Endothelial cell of umbilical vein (primary cell): Measurements from ENCODE around the gene MAGI1. TPM values are rescaled to one million over a fixed set of nuclear protein-coding genes. Genes with fewer than 3 reads are reported as not detected.

ENCODE experiments used
- BruUV-seq: library from RNA; stranded (reverse); fragments of 400-500 nt; replicated peaks from 2 replicates; lab custom pipeline; 2021; lab: Mats Ljungman, UMichigan
- CTCF ChIA-PET: fragments of 300-600, 350-600 bp; sonication (Branson Sonifier 250); formaldehyde crosslinking; loops from one replicate; lab custom pipeline; 2021; ENCODE audit warnings: antibody characterized with exemption, inconsistent platforms; lab: Charles Lee
- POLR2A ChIA-PET: fragments of 300-600, 350-600 bp; sonication (Branson Sonifier 250); formaldehyde crosslinking; loops from one replicate; lab custom pipeline; 2021; ENCODE audit warnings: antibody characterized with exemption, inconsistent platforms; lab: Charles Lee
- DNase-seq: peaks from one replicate; pipeline ENCODE4 v3.0.0-alpha.2; 2011; ENCODE audit warnings: low read depth, low spot score
- FAIRE-seq: peaks from 2 replicates; lab custom pipeline; 2011; peaks lifted over from hg19 to GRCh38; lab: Jason Lieb, UNC
- H2AFZ ChIP-seq: 2 replicates; pipeline ENCODE4 v1.6.0; 2012; ENCODE audit warnings: low read depth, low read length, control low read depth, inconsistent platforms
- H3K27ac ChIP-seq: 2 replicates; pipeline ENCODE4 v1.5.1; 2011; ENCODE audit warnings: low read depth, mild to moderate bottlenecking, control low read depth, low read length, moderate library complexity; ENCODE audit not compliant: insufficient read depth
- H3K27me3 ChIP-seq, 2 experiments: 2 replicates each; pipeline versions ENCODE4 v1.6.0 to v1.6.1; 2011; ENCODE audit warnings: low read length in 2 of 2, mixed read lengths in 1 of 2; ENCODE audit not compliant: control insufficient read depth in 2 of 2, insufficient read depth in 2 of 2
- H3K36me3 ChIP-seq, 2 experiments: 2 replicates in 1 of 2; 3 replicates in 1 of 2; pipeline ENCODE4 v1.5.1; 2011; ENCODE audit warnings: low read length in 2 of 2, mild to moderate bottlenecking in 1 of 2, moderate library complexity in 1 of 2; ENCODE audit not compliant: control insufficient read depth in 2 of 2, insufficient read depth in 2 of 2; ENCODE audit errors: extremely low read depth in 1 of 2
- H3K4me1 ChIP-seq: 3 replicates; pipeline ENCODE4 v1.5.1; 2011; ENCODE audit warnings: mild to moderate bottlenecking, low read length; ENCODE audit not compliant: control insufficient read depth, insufficient read depth; ENCODE audit errors: extremely low read depth
- H3K4me2 ChIP-seq: 2 replicates; pipeline ENCODE4 v1.6.1; 2011; ENCODE audit warnings: low read length, control low read depth, mixed read lengths; ENCODE audit not compliant: insufficient read depth
- H3K4me3 ChIP-seq, 3 experiments: fragments of 200-600 bp in 1 of 3; sonication (generic), shearing (Covaris generic) in 1 of 3; replicated peaks in 1 of 3; 2 replicates each; pipeline ENCODE4 v1.5.1; 2011 to 2016; ENCODE audit warnings: control low read depth in 3 of 3, low read length in 3 of 3, mild to moderate bottlenecking in 2 of 3, inconsistent platforms in 1 of 3, low read depth in 1 of 3, moderate library complexity in 1 of 3; ENCODE audit not compliant: insufficient read depth in 1 of 3
- H3K79me2 ChIP-seq: 2 replicates; pipeline ENCODE4 v1.6.0; 2012; ENCODE audit warnings: low read length, inconsistent platforms; ENCODE audit not compliant: control insufficient read depth, insufficient read depth
- H3K9ac ChIP-seq: replicated peaks from 2 replicates; pipeline ENCODE3; 2011; ENCODE audit warnings: low read length, control low read depth; ENCODE audit not compliant: insufficient read depth; ENCODE audit errors: extremely low read depth
- H3K9me1 ChIP-seq: replicated peaks from 3 replicates; pipeline ENCODE4 v1.6.0; 2011; ENCODE audit warnings: mild to moderate bottlenecking, low read length; ENCODE audit not compliant: control insufficient read depth, insufficient read depth; ENCODE audit errors: extremely low read depth
- H3K9me3 ChIP-seq: replicated peaks from 2 replicates; pipeline ENCODE4 v1.5.1; 2012; ENCODE audit warnings: low read length, inconsistent platforms; ENCODE audit not compliant: control insufficient read depth, insufficient read depth
- H4K20me1 ChIP-seq: replicated peaks from 2 replicates; pipeline ENCODE3; 2011; ENCODE audit warnings: mild to moderate bottlenecking, low read length; ENCODE audit not compliant: control insufficient read depth, insufficient read depth; ENCODE audit errors: extremely low read depth
- CTCF ChIP-seq, 2 donors: IDR thresholded peaks; 1 replicate in 1 of 2; 2 replicates in 1 of 2; pipeline ENCODE4 v1.5.1; 2011; ENCODE audit warnings: low read length in 2 of 2, mild to moderate bottlenecking in 2 of 2, moderate library complexity in 2 of 2, control low read depth in 1 of 2, inconsistent platforms in 1 of 2, low read depth in 1 of 2; ENCODE audit not compliant: insufficient read depth in 1 of 2; ENCODE audit errors: extremely low read depth in 1 of 2
- EZH2 ChIP-seq: IDR thresholded peaks from 2 replicates; pipeline ENCODE4 v1.6.1; 2012; ENCODE audit warnings: borderline replicate concordance, low read depth, mild to moderate bottlenecking, moderate library complexity, low read length, inconsistent platforms; ENCODE audit not compliant: severe bottlenecking
- FOS ChIP-seq: IDR thresholded peaks from 2 replicates; pipeline ENCODE4 v1.6.1; 2011; ENCODE audit warnings: mild to moderate bottlenecking, low read length, moderate library complexity, borderline replicate concordance; ENCODE audit not compliant: insufficient read depth
- GATA2 ChIP-seq: IDR thresholded peaks from 2 replicates; pipeline ENCODE4 v1.7.0; 2011; ENCODE audit warnings: low read depth, mild to moderate bottlenecking, moderate library complexity, mixed read lengths, low read length; ENCODE audit not compliant: insufficient read length, insufficient read depth
- JUN ChIP-seq: IDR thresholded peaks from 2 replicates; pipeline ENCODE4 v1.6.1; 2011; ENCODE audit warnings: borderline replicate concordance, low read depth; ENCODE audit not compliant: insufficient read length, insufficient read depth
- MAX ChIP-seq: IDR thresholded peaks from 2 replicates; pipeline ENCODE4 v1.6.1; 2011; ENCODE audit not compliant: insufficient read depth, insufficient read length
- MYC ChIP-seq: IDR thresholded peaks from one replicate; pipeline ENCODE4 v1.6.1; 2011; ENCODE audit warnings: mild to moderate bottlenecking, low read depth, low read length
- POLR2A ChIP-seq: IDR thresholded peaks from 2 replicates; pipeline ENCODE4 v1.6.1; 2012; ENCODE audit warnings: low read depth, mild to moderate bottlenecking, control low read depth, low read length
- POLR2AphosphoS5 ChIP-seq: IDR thresholded peaks from 2 replicates; pipeline ENCODE4 v1.6.1; 2012; ENCODE audit warnings: low read depth, mild to moderate bottlenecking, control low read depth, low read length, moderate library complexity; ENCODE audit not compliant: insufficient read depth
- dilution Hi-C: fragments of 300-500 bp; cut with MboI; formaldehyde crosslinking; loops from one replicate; pipeline ENCODE4 v1.15.0; 2019; ENCODE audit warnings: low sequenced_read_pairs; ENCODE audit not compliant: extremely low pct_ligation_motif_present
- intact Hi-C: fragments of 100-400 bp; cut with micrococcal nuclease; formaldehyde crosslinking; loops from one replicate; pipeline ENCODE4 v1.10.0; 2022
- polyA plus RNA-seq, 4 experiments: library from polyadenylated mRNA; depleted of rRNA in 3 of 4; stranded (reverse) in 3 of 4; unstranded in 1 of 4; fragments of >200 nt; gene quantifications; 2 replicates each; pipeline versions ENCODE4 v1.2.1 to v1.2.3, GENCODE V29; 2011 to 2012; ENCODE audit warnings: missing spikeins in 1 of 4
- total RNA-seq: library from RNA; stranded (reverse); gene quantifications from 2 replicates; pipeline ENCODE4 v1.2.3, GENCODE V29; 2021

MAGI1 gene
- total and polyA plus RNA-seq, 2 donors (not counting 3 experiments of a cell fraction or from before 2014, with no cell fraction given), result 10.1 to 47.9 TPM

- Histone ChIP-seq H3K4me3 (no peak overlapping the region), H3K4me1 (peaks cover 28% of the 10 kb centered on the region), H3K27me3 (no peaks in the 10 kb centered on the region), H3K9ac (no peak overlapping the region), H3K36me3 (no peaks in the 10 kb centered on the region), H3K27ac (no peak overlapping the region), H4K20me1 (no peaks in the 10 kb centered on the region), H3K79me2 (no peaks in the 10 kb centered on the region), H3K4me2 (peak overlapping the region; percentile 19), H2AFZ (no peak overlapping the region), H3K9me3 (no peaks in the 10 kb centered on the region), H3K9me1 (no peaks in the 10 kb centered on the region)
- ChIA-PET CTCF (interaction anchor here (1.0 to 1.1 kb wide), 2 partner anchors 12 to 69 kb away, joined by 4 to 5 read pairs; no protein-coding TSS in a partner anchor), POLR2A (no interaction called here)
- intact Hi-C loops (loop anchor here (1.0 to 5.0 kb wide), 2 partner anchors 69 to 879 kb away; no protein-coding TSS in a partner anchor), dilution Hi-C loops (no loop called here)
- peak; percentile 83 for FAIRE-seq
- BruUV-seq, result no TSS peak
- TF ChIP-seq FOS, result no peak
- no peak for TF ChIP-seq JUN
- no peak for TF ChIP-seq GATA2
- TF ChIP-seq POLR2A, result no peak
- TF ChIP-seq MYC, result no peak
- no peak for TF ChIP-seq CTCF (IDR thresholded peaks at IDR 0.05; ENCODE audit: extremely low read depth in 1 of 2, insufficient read depth in 1 of 2, low read depth in 1 of 2, low read length in 2 of 2)
- TF ChIP-seq POLR2AphosphoS5, result no peak
- TF ChIP-seq MAX, result no peak
- no peak for TF ChIP-seq EZH2
- peak; percentile 56 for DNase-seq
These were observed 627.4 kb downstream of the MAGI1 start for GRCh38 chr3:65411367-65411766.
